H1 (cell line): ENCODE measurements around the gene LCLAT1. TPM values are rescaled to one million over a fixed set of nuclear protein-coding genes. Genes with fewer than 3 reads are reported as not detected.

Experiments
- KDM5A ChIP-seq: fragments of 200-600 bp; IDR thresholded peaks from 2 replicates; pipeline ENCODE4 v1.7.1; 2012; ENCODE audit warnings: mild to moderate bottlenecking, low read length, inconsistent platforms, mixed read lengths
- RAD21 ChIP-seq, 2 experiments: IDR thresholded peaks in 1 of 2; conservative IDR thresholded peaks in 1 of 2; 2 replicates each; pipeline ENCODE4 v1.6.1; 2011; ENCODE audit warnings: low read depth in 2 of 2, low read length in 2 of 2, improper control_type of control experiment in 1 of 2, inconsistent platforms in 1 of 2, mild to moderate bottlenecking in 1 of 2, moderate library complexity in 1 of 2
- polyA plus RNA-seq, 7 experiments: library from polyadenylated mRNA; depleted of rRNA in 3 of 7; stranded (reverse) in 5 of 7; unstranded in 2 of 7; fragments of >200 nt in 5 of 7; fragments of 200-250 nt in 2 of 7; gene quantifications; 1 replicate in 5 of 7; 2 replicates in 1 of 7; 4 replicates in 1 of 7; pipeline versions ENCODE4 v1.2.1 to v1.2.3, GENCODE V29; 2011 to 2013; ENCODE audit warnings: missing spikeins in 2 of 7, mixed read lengths in 2 of 7
- total RNA-seq: library from RNA; stranded (reverse); fragmentation: NEBNext Ultra II Directional; extraction: Animal tissue kit (Norgen Biotek cat#: 25700); gene quantifications from 2 replicates; pipeline ENCODE4 v1.2.1, GENCODE V29; 2021

Gene LCLAT1
- total and polyA plus RNA-seq, 2 of the 8 experiments (the other 6 are each of a cell fraction or from before 2014, with no cell fraction given) = 7.6 to 22.0 TPM

DNA sequence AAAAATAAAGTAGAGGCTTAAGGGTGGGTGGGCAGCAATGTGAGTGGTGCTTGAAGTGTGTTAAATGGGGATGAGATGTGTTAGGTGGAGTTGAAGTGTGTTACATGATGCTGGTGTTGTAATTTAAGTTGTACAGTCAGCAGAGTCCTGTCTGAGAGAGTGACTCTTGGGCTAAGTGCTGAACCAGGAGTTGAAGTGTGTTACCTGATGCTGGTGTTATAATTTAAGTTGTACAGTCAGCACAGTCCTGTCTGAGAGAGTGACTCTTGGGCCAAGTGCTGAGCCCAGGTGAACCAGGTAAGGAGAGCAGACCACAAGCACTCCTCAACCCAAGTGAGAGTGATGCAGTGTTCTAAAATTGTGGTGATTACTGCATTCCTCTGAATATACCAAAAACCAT is 40.6 kb downstream of the LCLAT1 start (continued):
- TF ChIP-seq RAD21 (IDR thresholded peaks at IDR 0.05 in 1 of 2, conservative IDR thresholded peaks at IDR 0.05 in 1 of 2; ENCODE audit: low read depth in 2 of 2, low read length in 2 of 2) (no peak), KDM5A (no peak)
